ENCODE results near the gene FGF22. TPM values are rescaled to one million over a fixed set of nuclear protein-coding genes. Genes with fewer than 3 reads are reported as not detected.

The FGF22 gene
- total and polyA plus RNA-seq, 2 of the 13 experiments (the other 11 are each of a cell fraction or from before 2014, with no cell fraction given), result 0.24 TPM; not detected in 1

DNA sequence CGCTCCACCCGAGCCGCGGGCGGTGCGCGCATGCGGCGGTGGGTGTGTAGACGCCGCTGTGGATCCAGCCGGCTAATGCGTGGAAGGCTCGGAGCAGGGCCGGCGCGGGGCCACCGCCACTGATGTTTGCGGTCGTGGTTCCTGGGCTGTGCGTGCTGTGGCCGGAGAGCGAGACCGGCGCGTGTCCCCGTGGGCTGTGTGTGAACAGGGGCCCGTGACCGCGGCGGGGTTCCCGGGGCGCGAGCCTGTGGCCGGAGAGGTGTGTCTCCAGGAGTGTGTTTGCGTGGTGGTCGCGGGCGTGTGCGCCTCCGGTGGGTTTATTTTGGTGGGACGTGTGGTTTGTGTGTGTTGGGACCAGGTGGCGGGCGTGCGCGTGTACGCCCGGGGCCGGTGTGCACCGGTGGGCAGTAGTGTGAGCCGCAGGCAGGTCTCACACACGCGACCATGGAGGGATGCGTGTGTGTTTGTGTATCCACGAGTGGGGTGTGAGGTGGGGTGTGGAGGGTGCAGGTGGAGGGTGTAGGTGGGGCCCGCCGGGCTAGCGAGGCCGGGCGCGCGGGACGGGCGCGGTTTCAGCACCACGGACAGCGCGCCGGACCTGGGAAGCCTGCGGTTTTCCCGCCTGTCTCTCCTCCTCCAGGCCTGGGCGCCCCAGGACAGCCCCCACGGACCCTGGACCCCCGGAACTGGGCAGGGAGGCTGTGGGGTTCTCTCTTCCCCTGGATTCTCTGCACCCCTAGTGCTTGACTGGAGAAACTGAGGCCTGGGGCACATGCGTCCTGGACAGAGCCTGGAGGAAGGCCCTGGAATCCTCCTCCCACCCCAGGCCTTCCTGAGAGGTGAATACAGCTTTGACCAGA is 48.4 kb upstream of the FGF22 start (continued):
- TF ChIP-seq ZNF138 (CRISPR knock-in tag; IDR thresholded peaks at IDR 0.05; ENCODE audit: low read depth), result 0 out of 2 replicates have a peak, but pooled peaks have one; percentile 55
- no peak for TF ChIP-seq ATF5 (CRISPR knock-in tag; IDR thresholded peaks at IDR 0.05; ENCODE audit: low read depth)

GRCh38 chr19:592101-592500 is 47.6 kb upstream of the FGF22 start:
- no peak overlapping the region for H2AFZ ChIP-seq (ENCODE audit: low read length)
- no peak overlapping the region for H3K9ac ChIP-seq (ENCODE audit: insufficient read depth, low read depth, low read length)
- H3K27me3 ChIP-seq (ENCODE audit: control insufficient read depth in 1 of 2, insufficient read depth in 2 of 2, low read length in 2 of 2), result peaks cover 14 to 80% of the 10 kb centered on the region in 2 experiments
- no peaks in the 10 kb centered on the region for H3K36me3 ChIP-seq (replicated peaks in 1 of 2; ENCODE audit: control insufficient read depth in 1 of 2, insufficient read depth in 2 of 2, low read length in 2 of 2)
- ChIA-PET CTCF (ENCODE audit: low intra/inter-chr PET ratio, low total read pairs) (no interaction called here), POLR2A (no interaction called here)
- H4K20me1 ChIP-seq (ENCODE audit: insufficient read depth, low read length), result peaks cover 26% of the 10 kb centered on the region; the same call in 1 of the 2 replicates
- no peak for ATAC-seq
- WGBS (ENCODE audit: low lambda C conversion rate), result no CpG with 5 or more reads among the region's 19 CpGs
- no peaks in the 10 kb centered on the region for H3K79me2 ChIP-seq (ENCODE audit: insufficient read depth, low read length)
- H3K9me3 ChIP-seq (ENCODE audit: low read length), result no peaks in the 10 kb centered on the region
- in situ Hi-C loops (cut with HindIII; ENCODE audit: extremely low pct_ligation_motif_present, low pct_unique_long_range_greater_than_20kb), result no loop called here
- no peak for DNase-seq (ENCODE audit: low spot score)
- H3K4me3 ChIP-seq (replicated peaks in 1 of 3; ENCODE audit: insufficient read depth in 1 of 3, low read depth in 2 of 3, low read length in 3 of 3), result no peak overlapping the region
- no peak overlapping the region for H3K27ac ChIP-seq (ENCODE audit: extremely low read length, insufficient read depth, low read length)
- intact Hi-C loops (cut with micrococcal nuclease; ENCODE audit: unreplicated experiment), result no loop called here
- no peak overlapping the region for H3K4me2 ChIP-seq (ENCODE audit: low read depth, low read length)
- no peak for TF ChIP-seq ELK4 (CRISPR knock-in tag; IDR thresholded peaks at IDR 0.05; ENCODE audit: borderline replicate concordance)
- no peak for TF ChIP-seq TCF12 (IDR thresholded peaks at IDR 0.05)
- no peak for TF ChIP-seq TCF12 (CRISPR knock-in tag; IDR thresholded peaks at IDR 0.05)
- TF ChIP-seq SRSF4 (IDR thresholded peaks at IDR 0.05; ENCODE audit: low read depth, low read length, poor library complexity, severe bottlenecking), result no peak
- TF ChIP-seq ZNF234 (CRISPR knock-in tag; conservative IDR thresholded peaks at IDR 0.05), result no peak
- TF ChIP-seq GLMP (CRISPR knock-in tag; IDR thresholded peaks at IDR 0.05; ENCODE audit: borderline replicate concordance), result no peak
- peaks cover 18% of the 10 kb centered on the region for H3K4me1 ChIP-seq (ENCODE audit: insufficient read depth, low read length)
- FAIRE-seq, result no peak
- BruUV-seq (replicated peaks), result no TSS peak
